ENCODE results near the gene P2RX2.

DNA sequence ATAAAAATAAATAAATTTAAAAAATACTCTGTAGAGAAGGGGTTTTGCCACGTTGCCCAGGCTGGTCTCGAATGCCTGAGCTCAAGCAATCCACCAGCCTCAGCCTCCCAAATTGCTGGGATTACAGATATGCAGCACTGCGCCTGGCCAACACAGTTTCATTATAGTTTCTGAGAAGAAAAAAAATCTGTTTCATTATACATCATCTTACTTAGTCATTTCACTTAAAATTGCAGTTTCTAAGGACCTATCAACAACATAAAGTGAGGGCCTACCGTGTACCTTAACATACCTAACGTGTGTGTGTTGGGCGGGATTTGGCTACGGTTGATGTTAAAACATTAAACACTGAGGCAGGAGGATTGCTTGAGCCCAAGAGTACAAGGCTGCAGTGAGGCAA is 28.3 kb downstream of the P2RX2 start:
- TF ChIP-seq, protein P1, sequence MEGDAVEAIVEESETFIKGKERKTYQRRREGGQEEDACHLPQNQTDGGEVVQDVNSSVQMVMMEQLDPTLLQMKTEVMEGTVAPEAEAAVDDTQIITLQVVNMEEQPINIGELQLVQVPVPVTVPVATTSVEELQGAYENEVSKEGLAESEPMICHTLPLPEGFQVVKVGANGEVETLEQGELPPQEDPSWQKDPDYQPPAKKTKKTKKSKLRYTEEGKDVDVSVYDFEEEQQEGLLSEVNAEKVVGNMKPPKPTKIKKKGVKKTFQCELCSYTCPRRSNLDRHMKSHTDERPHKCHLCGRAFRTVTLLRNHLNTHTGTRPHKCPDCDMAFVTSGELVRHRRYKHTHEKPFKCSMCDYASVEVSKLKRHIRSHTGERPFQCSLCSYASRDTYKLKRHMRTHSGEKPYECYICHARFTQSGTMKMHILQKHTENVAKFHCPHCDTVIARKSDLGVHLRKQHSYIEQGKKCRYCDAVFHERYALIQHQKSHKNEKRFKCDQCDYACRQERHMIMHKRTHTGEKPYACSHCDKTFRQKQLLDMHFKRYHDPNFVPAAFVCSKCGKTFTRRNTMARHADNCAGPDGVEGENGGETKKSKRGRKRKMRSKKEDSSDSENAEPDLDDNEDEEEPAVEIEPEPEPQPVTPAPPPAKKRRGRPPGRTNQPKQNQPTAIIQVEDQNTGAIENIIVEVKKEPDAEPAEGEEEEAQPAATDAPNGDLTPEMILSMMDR (conservative IDR thresholded peaks at IDR 0.05; ENCODE audit: low read length) = no peak
- no peak for TF ChIP-seq EZH2phosphoT487 (IDR thresholded peaks at IDR 0.05; ENCODE audit: borderline replicate concordance, low read depth, low read length)

All from OCI-LY7 (cell line).